Esophagus muscularis mucosa (tissue), 4 donors: ENCODE measurements around the gene NAXD.

Experiments
- EP300 ChIP-seq: sonication (generic); formaldehyde crosslinking; IDR thresholded peaks from one replicate; pipeline ENCODE4 v1.6.1; 2017; ENCODE audit warnings: antibody characterized with exemption
- POLR2A ChIP-seq: fragments of 450-650 bp; IDR thresholded peaks from one replicate; pipeline ENCODE4 v1.6.1; 2017; ENCODE audit warnings: antibody characterized with exemption, moderate library complexity, mild to moderate bottlenecking, low read depth
- TF ChIP-seq, protein P1 (sequence below), 3 experiments: fragments of 200-600 bp in 2 of 3; fragments of 450-650 bp in 1 of 3; sonication (generic) in 2 of 3; IDR thresholded peaks; one replicate each; pipeline ENCODE4 v1.5.1; 2017 to 2019; ENCODE audit warnings: antibody characterized with exemption in 3 of 3, mild to moderate bottlenecking in 2 of 3, moderate library complexity in 1 of 3

DNA sequence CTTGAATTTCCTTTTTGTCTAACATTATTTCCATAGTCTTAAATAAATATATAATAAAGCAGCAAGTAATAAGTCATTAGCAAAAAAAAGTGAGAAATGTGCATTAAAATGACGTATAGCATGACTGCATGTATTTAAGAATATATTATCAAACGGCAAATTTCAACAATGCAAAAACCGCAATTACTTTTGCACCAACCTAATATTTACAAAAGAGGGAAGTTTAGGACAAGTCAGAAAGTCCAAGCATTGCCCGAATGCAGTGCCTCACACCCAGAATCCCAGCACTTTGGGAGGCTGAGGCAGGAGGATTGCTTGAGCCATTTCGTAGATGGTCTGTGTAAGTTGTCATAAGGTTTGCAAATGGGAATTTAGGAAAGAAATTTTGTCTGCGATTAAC lies 10.2 kb upstream of the NAXD start:
- TF ChIP-seq, protein P1, sequence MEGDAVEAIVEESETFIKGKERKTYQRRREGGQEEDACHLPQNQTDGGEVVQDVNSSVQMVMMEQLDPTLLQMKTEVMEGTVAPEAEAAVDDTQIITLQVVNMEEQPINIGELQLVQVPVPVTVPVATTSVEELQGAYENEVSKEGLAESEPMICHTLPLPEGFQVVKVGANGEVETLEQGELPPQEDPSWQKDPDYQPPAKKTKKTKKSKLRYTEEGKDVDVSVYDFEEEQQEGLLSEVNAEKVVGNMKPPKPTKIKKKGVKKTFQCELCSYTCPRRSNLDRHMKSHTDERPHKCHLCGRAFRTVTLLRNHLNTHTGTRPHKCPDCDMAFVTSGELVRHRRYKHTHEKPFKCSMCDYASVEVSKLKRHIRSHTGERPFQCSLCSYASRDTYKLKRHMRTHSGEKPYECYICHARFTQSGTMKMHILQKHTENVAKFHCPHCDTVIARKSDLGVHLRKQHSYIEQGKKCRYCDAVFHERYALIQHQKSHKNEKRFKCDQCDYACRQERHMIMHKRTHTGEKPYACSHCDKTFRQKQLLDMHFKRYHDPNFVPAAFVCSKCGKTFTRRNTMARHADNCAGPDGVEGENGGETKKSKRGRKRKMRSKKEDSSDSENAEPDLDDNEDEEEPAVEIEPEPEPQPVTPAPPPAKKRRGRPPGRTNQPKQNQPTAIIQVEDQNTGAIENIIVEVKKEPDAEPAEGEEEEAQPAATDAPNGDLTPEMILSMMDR (IDR thresholded peaks at IDR 0.05) = no peak
- TF ChIP-seq POLR2A (no peak), EP300 (no peak)
